IMR-90 (cell line): ENCODE measurements around the gene ITCH.

Experiments
- CTCF ChIP-seq: conservative IDR thresholded peaks from 2 replicates; pipeline ENCODE4 v1.5.1; 2012; ENCODE audit warnings: mild to moderate bottlenecking, low read depth, low read length, improper control_type of control experiment
- MXI1 ChIP-seq: IDR thresholded peaks from 2 replicates; pipeline ENCODE4 v1.6.1; 2012; ENCODE audit warnings: low read depth, mild to moderate bottlenecking, low read length, moderate library complexity, borderline replicate concordance
- POLR2A ChIP-seq: IDR thresholded peaks from 2 replicates; pipeline ENCODE4 v1.6.1; 2012; ENCODE audit warnings: mild to moderate bottlenecking, low read depth, low read length
- RFX5 ChIP-seq: IDR thresholded peaks from 2 replicates; pipeline ENCODE4 v1.8.0; 2012; ENCODE audit warnings: low read depth, mild to moderate bottlenecking, low read length, moderate library complexity
- USF2 ChIP-seq: fragments of 150-350 bp; IDR thresholded peaks from 2 replicates; pipeline ENCODE4 v1.6.1; 2017; ENCODE audit warnings: mild to moderate bottlenecking, antibody characterized with exemption, low read length, low read depth

- TF ChIP-seq RFX5 (no peak), POLR2A (peak; percentile 94), MXI1 (no peak), CTCF (no peak), USF2 (0 out of 2 replicates have a peak, but pooled peaks have one; percentile 8)
Observed at GRCh38 chr20:34363062-34363464, at the start of gene ITCH.
